HL-60 (cell line): ENCODE data around the gene CCDC30.
A peak's percentile ranks its signal among the peaks of the same experiment; 100 is the strongest.
"Not testable (repeated sequence)": the region's sequence is repeated elsewhere in the genome, so short reads cannot be mapped to it uniquely, and the experiment has no call there.

Source experiments
- DNase-seq, 2 experiments: peaks; one replicate each; pipeline ENCODE4 v3.0.0-alpha.2; 2010 to 2020; ENCODE audit warnings: low read depth in 1 of 2, low spot score in 1 of 2
- H3K27ac ChIP-seq: fragments of 250-450 bp; sonication (Bioruptor Pico); replicated peaks from 2 replicates; pipeline ENCODE4 v1.5.1; 2020; ENCODE audit warnings: mild to moderate bottlenecking, moderate library complexity
- H3K27me3 ChIP-seq: fragments of 250-450 bp; sonication (Bioruptor Pico); 2 replicates; pipeline ENCODE4 v1.5.1; 2021; ENCODE audit warnings: mild to moderate bottlenecking, moderate library complexity; ENCODE audit not compliant: insufficient read depth, poor library complexity, severe bottlenecking
- H3K4me3 ChIP-seq: replicated peaks from 2 replicates; pipeline ENCODE4 v1.5.1; 2011; ENCODE audit warnings: mild to moderate bottlenecking, control low read depth, low read length; ENCODE audit not compliant: insufficient read depth
- CTCF ChIP-seq: IDR thresholded peaks from one replicate; pipeline ENCODE4 v1.5.1; 2011; ENCODE audit warnings: low read length, control low read depth, inconsistent platforms; ENCODE audit not compliant: insufficient read depth
- GABPA ChIP-seq: IDR thresholded peaks from 2 replicates; pipeline ENCODE4 v1.6.1; 2012; ENCODE audit warnings: low read depth
- POLR2AphosphoS5 ChIP-seq: IDR thresholded peaks from 2 replicates; pipeline ENCODE4 v1.6.1; 2012; ENCODE audit warnings: low read depth
- SPI1 ChIP-seq: IDR thresholded peaks from 2 replicates; pipeline ENCODE4 v1.6.1; 2012; ENCODE audit warnings: low read depth, mild to moderate bottlenecking, borderline replicate concordance
- TF ChIP-seq, protein P1 (sequence below): IDR thresholded peaks from 2 replicates; pipeline ENCODE4 v1.6.1; 2012; ENCODE audit warnings: low read depth; ENCODE audit not compliant: insufficient replicate concordance

The CCDC30 gene

GRCh38 chr1:42613803-42614131, 150.7 kb downstream of the CCDC30 start:
- TF ChIP-seq, protein P1, sequence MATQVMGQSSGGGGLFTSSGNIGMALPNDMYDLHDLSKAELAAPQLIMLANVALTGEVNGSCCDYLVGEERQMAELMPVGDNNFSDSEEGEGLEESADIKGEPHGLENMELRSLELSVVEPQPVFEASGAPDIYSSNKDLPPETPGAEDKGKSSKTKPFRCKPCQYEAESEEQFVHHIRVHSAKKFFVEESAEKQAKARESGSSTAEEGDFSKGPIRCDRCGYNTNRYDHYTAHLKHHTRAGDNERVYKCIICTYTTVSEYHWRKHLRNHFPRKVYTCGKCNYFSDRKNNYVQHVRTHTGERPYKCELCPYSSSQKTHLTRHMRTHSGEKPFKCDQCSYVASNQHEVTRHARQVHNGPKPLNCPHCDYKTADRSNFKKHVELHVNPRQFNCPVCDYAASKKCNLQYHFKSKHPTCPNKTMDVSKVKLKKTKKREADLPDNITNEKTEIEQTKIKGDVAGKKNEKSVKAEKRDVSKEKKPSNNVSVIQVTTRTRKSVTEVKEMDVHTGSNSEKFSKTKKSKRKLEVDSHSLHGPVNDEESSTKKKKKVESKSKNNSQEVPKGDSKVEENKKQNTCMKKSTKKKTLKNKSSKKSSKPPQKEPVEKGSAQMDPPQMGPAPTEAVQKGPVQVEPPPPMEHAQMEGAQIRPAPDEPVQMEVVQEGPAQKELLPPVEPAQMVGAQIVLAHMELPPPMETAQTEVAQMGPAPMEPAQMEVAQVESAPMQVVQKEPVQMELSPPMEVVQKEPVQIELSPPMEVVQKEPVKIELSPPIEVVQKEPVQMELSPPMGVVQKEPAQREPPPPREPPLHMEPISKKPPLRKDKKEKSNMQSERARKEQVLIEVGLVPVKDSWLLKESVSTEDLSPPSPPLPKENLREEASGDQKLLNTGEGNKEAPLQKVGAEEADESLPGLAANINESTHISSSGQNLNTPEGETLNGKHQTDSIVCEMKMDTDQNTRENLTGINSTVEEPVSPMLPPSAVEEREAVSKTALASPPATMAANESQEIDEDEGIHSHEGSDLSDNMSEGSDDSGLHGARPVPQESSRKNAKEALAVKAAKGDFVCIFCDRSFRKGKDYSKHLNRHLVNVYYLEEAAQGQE, result no peak
- no peak for TF ChIP-seq POLR2AphosphoS5
- no peak for TF ChIP-seq CTCF
- no peak for TF ChIP-seq GABPA
- TF ChIP-seq SPI1, result no peak
- Histone ChIP-seq H3K27ac (no peak overlapping the region), H3K4me3 (no peak overlapping the region), H3K27me3 (no peaks in the 10 kb centered on the region)
- no peak for DNase-seq

- TF ChIP-seq CTCF (no peak), SPI1 (no peak), POLR2AphosphoS5 (no peak), GABPA (no peak)
- TF ChIP-seq, protein P1, result no peak
- Histone ChIP-seq H3K27ac (no peak overlapping the region), H3K27me3 (no peaks in the 10 kb centered on the region), H3K4me3 (no peak overlapping the region)
- no peak for DNase-seq
Measured at GRCh38 chr1:42618866-42619265, 155.8 kb downstream of the CCDC30 start.

DNA sequence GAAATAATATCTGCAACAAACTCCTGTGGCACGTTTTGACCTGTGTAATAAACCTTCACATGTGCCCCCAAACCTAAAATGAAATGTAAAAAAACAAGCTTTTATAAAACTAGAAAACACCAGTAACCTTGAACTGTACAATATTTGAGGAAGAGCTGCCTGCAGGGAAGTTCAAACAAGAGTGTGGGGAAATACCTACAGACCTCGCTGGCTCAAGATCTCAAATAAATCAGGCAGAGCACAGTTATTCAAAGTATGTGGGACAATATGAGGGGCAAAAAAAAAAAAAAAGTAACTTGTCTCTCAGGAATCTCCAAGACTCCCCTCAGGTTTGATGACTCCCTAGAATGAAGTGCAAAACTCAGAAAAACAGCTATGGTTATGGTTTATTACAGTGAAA, 157.2 kb downstream of the CCDC30 start:
- no peak for DNase-seq
- TF ChIP-seq CTCF (no peak), GABPA (no peak), SPI1 (peak; percentile 24; the same call in 1 of the 2 replicates), POLR2AphosphoS5 (no peak)
- TF ChIP-seq, protein P1, result no peak
- no peak overlapping the region for H3K27ac ChIP-seq

GRCh38 chr1:42621180-42621579, 158.1 kb downstream of the CCDC30 start:
- not testable (repeated sequence) for DNase-seq, H3K27ac ChIP-seq, H3K4me3 ChIP-seq, H3K27me3 ChIP-seq

More for the DNA sequence above, 157.2 kb downstream of the CCDC30 start:
- H3K27me3 ChIP-seq, result no peaks in the 10 kb centered on the region
- H3K4me3 ChIP-seq, result no peak overlapping the region

- H3K27ac ChIP-seq, DNase-seq, H3K4me3 ChIP-seq, H3K27me3 ChIP-seq: not testable (repeated sequence)
Measured at GRCh38 chr1:42627205-42627604, 164.1 kb downstream of the CCDC30 start.
